HG03045 (cell line): ENCODE results near the gene ZFPL1.

Source experiments
- ATAC-seq: cut with Tn5 transposase; IDR thresholded peaks from one replicate; pipeline ENCODE4 v1.9.1; 2021; ENCODE audit warnings: mild to moderate bottlenecking, moderate library complexity; ENCODE audit not compliant: unreplicated experiment

ZFPL1 gene

GRCh38 chr11:65059959-65060824 lies 23.8 kb upstream of the ZFPL1 start:
- ATAC-seq, result no peak

- ATAC-seq, result no peak
These were observed 23.1 kb upstream of the ZFPL1 start for GRCh38 chr11:65060913-65061408.

GRCh38 chr11:65063532-65063931 lies 20.5 kb upstream of the ZFPL1 start:
- no peak for ATAC-seq

- no peak for ATAC-seq
These were observed 19.2 kb upstream of the ZFPL1 start for GRCh38 chr11:65064847-65065240.

GRCh38 chr11:65065851-65066250 lies 18.2 kb upstream of the ZFPL1 start:
- no peak for ATAC-seq

- no peak for ATAC-seq
These were observed 17.7 kb upstream of the ZFPL1 start for GRCh38 chr11:65066315-65066714.

GRCh38 chr11:65066805-65067291 lies 17.2 kb upstream of the ZFPL1 start:
- no peak for ATAC-seq

- ATAC-seq, result no peak
These were observed 16.6 kb upstream of the ZFPL1 start for GRCh38 chr11:65067446-65067845.

- ATAC-seq, result no peak
These were observed 14.8 kb upstream of the ZFPL1 start for GRCh38 chr11:65069217-65069616.

GRCh38 chr11:65071907-65072630 lies 12.0 kb upstream of the ZFPL1 start:
- ATAC-seq, result no peak

GRCh38 chr11:65072631-65072966 lies 11.4 kb upstream of the ZFPL1 start:
- ATAC-seq, result no peak

- ATAC-seq, result no peak
These were observed 6.6 kb upstream of the ZFPL1 start for GRCh38 chr11:65077451-65077850.

- no peak for ATAC-seq
These were observed 5.9 kb upstream of the ZFPL1 start for GRCh38 chr11:65078151-65078550.

- no peak for ATAC-seq
These were observed 5.2 kb upstream of the ZFPL1 start for GRCh38 chr11:65078786-65079342.

- ATAC-seq, result peak; percentile 18
These were observed 738 bp upstream of the ZFPL1 start for GRCh38 chr11:65083134-65083833.

GRCh38 chr11:65084598-65085375 lies 765 bp downstream of the ZFPL1 start:
- ATAC-seq, result no peak

GRCh38 chr11:65085446-65085845 lies 1.4 kb downstream of the ZFPL1 start:
- no peak for ATAC-seq

- ATAC-seq, result no peak
These were observed 2.8 kb downstream of the ZFPL1 start for GRCh38 chr11:65086809-65087208.

- ATAC-seq, result no peak
These were observed 3.2 kb downstream of the ZFPL1 start for GRCh38 chr11:65087216-65087615.

- no peak for ATAC-seq
These were observed 3.8 kb downstream of the ZFPL1 start for GRCh38 chr11:65087827-65088226.
